ENCODE measurements around the gene RBAK. TPM values are rescaled to one million over a fixed set of nuclear protein-coding genes. Genes with fewer than 3 reads are reported as not detected.
"Not testable (repeated sequence)": the region's sequence is repeated elsewhere in the genome, so short reads cannot be mapped to it uniquely, and the experiment has no call there.

RBAK gene
- total RNA-seq, 1 experiment from 2014 or later, result 14.8 TPM

DNA sequence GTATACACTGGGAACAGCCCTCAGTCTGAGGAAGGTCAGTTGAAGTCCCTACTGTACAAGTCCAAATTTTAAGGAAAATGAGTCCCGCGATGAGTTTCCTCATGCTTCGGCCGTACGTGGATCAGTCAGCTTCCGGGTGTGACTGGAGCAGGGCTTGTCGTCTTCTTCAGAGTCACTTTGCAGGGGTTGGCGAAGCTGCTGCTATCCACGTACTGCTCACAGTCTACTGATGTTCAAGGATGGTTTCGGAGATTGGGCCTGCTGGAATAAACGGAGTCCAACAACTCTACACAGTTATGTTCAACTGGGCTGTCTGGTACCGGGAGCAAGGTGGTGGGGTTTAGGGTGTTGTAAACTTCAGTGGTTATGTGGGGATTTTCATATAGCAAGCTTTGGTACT, 22.0 kb upstream of the RBAK start:
- CTCF ChIA-PET; H3K27ac ChIP-seq (ENCODE audit: low read length); H3K27me3 ChIP-seq (ENCODE audit: control insufficient read depth, insufficient read depth, low read length); H3K4me1 ChIP-seq (ENCODE audit: control insufficient read depth, insufficient read depth, low read length); H3K36me3 ChIP-seq (ENCODE audit: control insufficient read depth, insufficient read depth, low read length); in situ Hi-C loops (cut with HindIII; ENCODE audit: low pct_unique_long_range_greater_than_20kb, low sequenced_read_pairs); DNase-seq (ENCODE audit: low read depth, low spot score); H3K9me3 ChIP-seq (ENCODE audit: control insufficient read depth, insufficient read depth, low read depth, low read length); intact Hi-C loops (cut with micrococcal nuclease; ENCODE audit: unreplicated experiment); H3K4me3 ChIP-seq (ENCODE audit: low read depth in 2 of 2, low read length in 2 of 2); POLR2A ChIA-PET; ATAC-seq; BruUV-seq (replicated peaks): not testable (repeated sequence)

DNA sequence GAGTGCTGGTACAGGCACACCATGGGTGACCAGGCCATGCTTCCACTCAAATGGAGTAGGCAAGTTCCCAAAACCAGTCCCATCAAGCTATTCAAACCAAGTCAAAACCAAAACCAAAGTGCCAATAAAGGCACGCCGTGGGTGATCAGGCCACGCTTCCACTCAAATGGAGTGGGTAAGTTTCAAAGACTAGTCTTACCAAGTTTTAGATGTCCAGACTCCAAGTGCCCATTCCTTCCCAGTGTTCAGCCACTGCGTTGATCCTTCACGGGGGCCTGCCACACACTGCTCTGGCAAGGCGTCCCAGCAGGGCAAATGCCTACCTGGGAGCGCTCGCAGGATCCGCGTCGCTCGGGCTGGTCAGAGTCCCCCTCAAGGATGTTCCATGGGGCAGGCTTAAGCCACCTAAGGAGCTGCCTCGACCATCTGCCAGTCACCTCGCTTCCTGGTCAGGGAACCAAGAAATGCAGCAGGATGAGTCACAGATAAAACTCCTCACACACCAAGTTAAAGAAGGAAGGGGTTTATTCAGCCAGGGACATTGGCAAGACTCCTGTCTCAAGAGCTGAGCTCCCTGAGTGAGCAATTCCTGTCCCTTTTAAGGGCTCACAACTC, 17.8 kb upstream of the RBAK start:
- ATAC-seq; DNase-seq (ENCODE audit: low read depth, low spot score); intact Hi-C loops (cut with micrococcal nuclease; ENCODE audit: unreplicated experiment); POLR2A ChIA-PET; H3K36me3 ChIP-seq (ENCODE audit: control insufficient read depth, insufficient read depth, low read length); H3K27ac ChIP-seq (ENCODE audit: low read length); H3K4me3 ChIP-seq (ENCODE audit: low read depth in 2 of 2, low read length in 2 of 2); H3K9me3 ChIP-seq (ENCODE audit: control insufficient read depth, insufficient read depth, low read depth, low read length); in situ Hi-C loops (cut with HindIII; ENCODE audit: low pct_unique_long_range_greater_than_20kb, low sequenced_read_pairs); CTCF ChIA-PET; BruUV-seq (replicated peaks); H3K27me3 ChIP-seq (ENCODE audit: control insufficient read depth, insufficient read depth, low read length); H3K4me1 ChIP-seq (ENCODE audit: control insufficient read depth, insufficient read depth, low read length): not testable (repeated sequence)

DNA sequence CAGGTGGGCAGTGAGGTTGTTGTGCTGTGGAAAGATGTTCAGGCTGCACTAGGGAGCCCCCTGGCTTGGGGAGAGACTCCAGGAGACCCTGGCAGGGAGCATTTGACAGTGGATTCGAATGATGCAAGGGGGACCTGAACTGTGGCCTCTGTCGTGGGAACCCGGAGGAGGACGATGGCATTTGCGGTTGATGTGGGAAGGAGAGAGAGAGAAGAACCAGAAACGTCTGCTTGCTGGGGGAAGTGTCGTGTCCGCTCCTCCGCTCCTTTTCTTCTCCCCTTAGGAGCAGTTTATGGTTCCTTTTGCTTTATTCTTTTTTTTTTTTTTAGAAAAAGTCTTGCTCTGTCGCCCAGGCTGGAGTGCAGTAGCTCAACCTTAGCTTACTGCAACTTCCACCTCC, 12.5 kb upstream of the RBAK start:
- H3K27ac ChIP-seq (ENCODE audit: low read length); H3K36me3 ChIP-seq (ENCODE audit: control insufficient read depth, insufficient read depth, low read length); DNase-seq (ENCODE audit: low read depth, low spot score); BruUV-seq (replicated peaks); intact Hi-C loops (cut with micrococcal nuclease; ENCODE audit: unreplicated experiment); in situ Hi-C loops (cut with HindIII; ENCODE audit: low pct_unique_long_range_greater_than_20kb, low sequenced_read_pairs); H3K27me3 ChIP-seq (ENCODE audit: control insufficient read depth, insufficient read depth, low read length); H3K4me3 ChIP-seq (ENCODE audit: low read depth in 2 of 2, low read length in 2 of 2); H3K4me1 ChIP-seq (ENCODE audit: control insufficient read depth, insufficient read depth, low read length); ATAC-seq; POLR2A ChIA-PET; H3K9me3 ChIP-seq (ENCODE audit: control insufficient read depth, insufficient read depth, low read depth, low read length): not testable (repeated sequence)
- CTCF ChIA-PET, result interaction anchor here (0.6 to 0.7 kb wide), 2 partner anchors 10 to 1939 kb away, joined by 6 to 7 read pairs; no protein-coding TSS in a partner anchor

DNA sequence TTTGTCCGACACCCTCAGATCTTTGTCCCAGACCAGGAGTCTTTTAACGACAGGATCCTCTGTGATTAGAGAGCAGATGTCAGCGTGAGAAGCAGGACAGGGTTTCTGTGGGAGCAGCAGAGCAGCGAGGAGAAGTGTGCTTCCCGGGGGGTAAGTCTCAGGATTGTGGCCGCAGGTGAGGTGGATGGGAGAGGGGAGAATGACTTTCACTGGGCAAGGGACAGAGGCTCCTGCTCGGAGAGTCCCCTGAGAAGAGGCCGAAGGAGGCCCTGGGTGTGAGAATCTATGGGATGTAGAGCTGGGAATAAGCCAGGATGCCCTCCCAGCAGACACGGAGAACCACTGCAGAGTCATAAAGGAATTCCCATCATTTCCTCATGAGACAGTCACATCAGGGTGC, 10.4 kb upstream of the RBAK start:
- CTCF ChIA-PET, result no interaction called here
- Histone ChIP-seq H3K36me3 (ENCODE audit: control insufficient read depth, insufficient read depth, low read length) (no peaks in the 10 kb centered on the region), H3K4me1 (ENCODE audit: control insufficient read depth, insufficient read depth, low read length) (no peaks in the 10 kb centered on the region), H3K27ac (ENCODE audit: low read length) (no peak overlapping the region), H3K4me3 (ENCODE audit: low read depth in 2 of 2, low read length in 2 of 2) (no peak overlapping the region), H3K9me3 (ENCODE audit: control insufficient read depth, insufficient read depth, low read depth, low read length) (no peaks in the 10 kb centered on the region), H3K27me3 (ENCODE audit: control insufficient read depth, insufficient read depth, low read length) (no peaks in the 10 kb centered on the region)
- POLR2A ChIA-PET, result no interaction called here
- in situ Hi-C loops (cut with HindIII; ENCODE audit: low pct_unique_long_range_greater_than_20kb, low sequenced_read_pairs), result no loop called here
- DNase-seq (ENCODE audit: low read depth, low spot score) (no peak), ATAC-seq (no peak)
- TF ChIP-seq TCF7L2 (IDR thresholded peaks at IDR 0.05; ENCODE audit: low read depth, low read length) (no peak), POLR2AphosphoS5 (IDR thresholded peaks at IDR 0.05; ENCODE audit: low read depth, low read length) (no peak), SIN3A (IDR thresholded peaks at IDR 0.05; ENCODE audit: borderline replicate concordance, insufficient read depth, low read depth, low read length) (no peak)
- TF ChIP-seq, protein P1, sequence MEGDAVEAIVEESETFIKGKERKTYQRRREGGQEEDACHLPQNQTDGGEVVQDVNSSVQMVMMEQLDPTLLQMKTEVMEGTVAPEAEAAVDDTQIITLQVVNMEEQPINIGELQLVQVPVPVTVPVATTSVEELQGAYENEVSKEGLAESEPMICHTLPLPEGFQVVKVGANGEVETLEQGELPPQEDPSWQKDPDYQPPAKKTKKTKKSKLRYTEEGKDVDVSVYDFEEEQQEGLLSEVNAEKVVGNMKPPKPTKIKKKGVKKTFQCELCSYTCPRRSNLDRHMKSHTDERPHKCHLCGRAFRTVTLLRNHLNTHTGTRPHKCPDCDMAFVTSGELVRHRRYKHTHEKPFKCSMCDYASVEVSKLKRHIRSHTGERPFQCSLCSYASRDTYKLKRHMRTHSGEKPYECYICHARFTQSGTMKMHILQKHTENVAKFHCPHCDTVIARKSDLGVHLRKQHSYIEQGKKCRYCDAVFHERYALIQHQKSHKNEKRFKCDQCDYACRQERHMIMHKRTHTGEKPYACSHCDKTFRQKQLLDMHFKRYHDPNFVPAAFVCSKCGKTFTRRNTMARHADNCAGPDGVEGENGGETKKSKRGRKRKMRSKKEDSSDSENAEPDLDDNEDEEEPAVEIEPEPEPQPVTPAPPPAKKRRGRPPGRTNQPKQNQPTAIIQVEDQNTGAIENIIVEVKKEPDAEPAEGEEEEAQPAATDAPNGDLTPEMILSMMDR (IDR thresholded peaks at IDR 0.05), result no peak
- TF ChIP-seq, protein P2, sequence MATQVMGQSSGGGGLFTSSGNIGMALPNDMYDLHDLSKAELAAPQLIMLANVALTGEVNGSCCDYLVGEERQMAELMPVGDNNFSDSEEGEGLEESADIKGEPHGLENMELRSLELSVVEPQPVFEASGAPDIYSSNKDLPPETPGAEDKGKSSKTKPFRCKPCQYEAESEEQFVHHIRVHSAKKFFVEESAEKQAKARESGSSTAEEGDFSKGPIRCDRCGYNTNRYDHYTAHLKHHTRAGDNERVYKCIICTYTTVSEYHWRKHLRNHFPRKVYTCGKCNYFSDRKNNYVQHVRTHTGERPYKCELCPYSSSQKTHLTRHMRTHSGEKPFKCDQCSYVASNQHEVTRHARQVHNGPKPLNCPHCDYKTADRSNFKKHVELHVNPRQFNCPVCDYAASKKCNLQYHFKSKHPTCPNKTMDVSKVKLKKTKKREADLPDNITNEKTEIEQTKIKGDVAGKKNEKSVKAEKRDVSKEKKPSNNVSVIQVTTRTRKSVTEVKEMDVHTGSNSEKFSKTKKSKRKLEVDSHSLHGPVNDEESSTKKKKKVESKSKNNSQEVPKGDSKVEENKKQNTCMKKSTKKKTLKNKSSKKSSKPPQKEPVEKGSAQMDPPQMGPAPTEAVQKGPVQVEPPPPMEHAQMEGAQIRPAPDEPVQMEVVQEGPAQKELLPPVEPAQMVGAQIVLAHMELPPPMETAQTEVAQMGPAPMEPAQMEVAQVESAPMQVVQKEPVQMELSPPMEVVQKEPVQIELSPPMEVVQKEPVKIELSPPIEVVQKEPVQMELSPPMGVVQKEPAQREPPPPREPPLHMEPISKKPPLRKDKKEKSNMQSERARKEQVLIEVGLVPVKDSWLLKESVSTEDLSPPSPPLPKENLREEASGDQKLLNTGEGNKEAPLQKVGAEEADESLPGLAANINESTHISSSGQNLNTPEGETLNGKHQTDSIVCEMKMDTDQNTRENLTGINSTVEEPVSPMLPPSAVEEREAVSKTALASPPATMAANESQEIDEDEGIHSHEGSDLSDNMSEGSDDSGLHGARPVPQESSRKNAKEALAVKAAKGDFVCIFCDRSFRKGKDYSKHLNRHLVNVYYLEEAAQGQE (IDR thresholded peaks at IDR 0.05; ENCODE audit: insufficient read depth in 1 of 2, low read depth in 2 of 2, low read length in 1 of 2), result no peak
- BruUV-seq (replicated peaks), result no TSS peak
- intact Hi-C loops (cut with micrococcal nuclease; ENCODE audit: unreplicated experiment), result no loop called here

Data from Panc1 (cell line).